GM18873 (cell line): ENCODE data around the gene BEAN1.
"Not testable (repeated sequence)": the region's sequence is repeated elsewhere in the genome, so short reads cannot be mapped to it uniquely, and the experiment has no call there.

Experiments
- ATAC-seq: cut with Tn5 transposase; IDR thresholded peaks from one replicate; pipeline ENCODE4 v1.9.1; 2021; ENCODE audit warnings: mild to moderate bottlenecking, moderate library complexity, moderate number of reproducible peaks; ENCODE audit not compliant: unreplicated experiment, low FRiP score

Gene BEAN1

GRCh38 chr16:66481081-66481942 is 54.2 kb downstream of the BEAN1 start:
- ATAC-seq: no peak

GRCh38 chr16:66481943-66482390 is 54.9 kb downstream of the BEAN1 start:
- ATAC-seq: no peak

- no peak for ATAC-seq
These were observed 56.8 kb downstream of the BEAN1 start for GRCh38 chr16:66483689-66484452.

GRCh38 chr16:66484453-66485213 is 57.5 kb downstream of the BEAN1 start:
- no peak for ATAC-seq

- no peak for ATAC-seq
These were observed 58.3 kb downstream of the BEAN1 start for GRCh38 chr16:66485376-66485775.

GRCh38 chr16:66486199-66486772 is 59.2 kb downstream of the BEAN1 start:
- ATAC-seq: no peak

- no peak for ATAC-seq
These were observed 59.9 kb downstream of the BEAN1 start for GRCh38 chr16:66486773-66487579.

GRCh38 chr16:66487580-66488275 is 60.6 kb downstream of the BEAN1 start:
- no peak for ATAC-seq

GRCh38 chr16:66488505-66488904 is 61.4 kb downstream of the BEAN1 start:
- ATAC-seq: no peak

- ATAC-seq: no peak
These were observed 62.3 kb downstream of the BEAN1 start for GRCh38 chr16:66489385-66489784.

- ATAC-seq: no peak
These were observed 62.7 kb downstream of the BEAN1 start for GRCh38 chr16:66489818-66490217.

- no peak for ATAC-seq
These were observed 64.0 kb downstream of the BEAN1 start for GRCh38 chr16:66490774-66491715.

- no peak for ATAC-seq
These were observed 64.6 kb downstream of the BEAN1 start for GRCh38 chr16:66491716-66492064.

- no peak for ATAC-seq
These were observed 66.7 kb downstream of the BEAN1 start for GRCh38 chr16:66493490-66494401.

GRCh38 chr16:66494916-66495315 is 67.8 kb downstream of the BEAN1 start:
- ATAC-seq: no peak

- ATAC-seq: no peak
These were observed 68.3 kb downstream of the BEAN1 start for GRCh38 chr16:66495440-66495839.

- ATAC-seq: not testable (repeated sequence)
These were observed 69.1 kb downstream of the BEAN1 start for GRCh38 chr16:66496226-66496625.
